CD4-positive, alpha-beta T cell treated with Interleukin-21 for 1 hour (primary cell): ENCODE data around the gene LONRF2.

ENCODE experiments used
- DNase-seq: peaks from one replicate; pipeline ENCODE4 v3.0.0-alpha.2; 2020

The LONRF2 gene

GRCh38 chr2:100299548-100299947 is 22.8 kb downstream of the LONRF2 start:
- DNase-seq = no peak

GRCh38 chr2:100297511-100297910 is 24.8 kb downstream of the LONRF2 start:
- no peak for DNase-seq

- DNase-seq = no peak
These were observed 28.2 kb downstream of the LONRF2 start for GRCh38 chr2:100294162-100294497.

- no peak for DNase-seq
These were observed 28.8 kb downstream of the LONRF2 start for GRCh38 chr2:100293341-100294161.

- no peak for DNase-seq
These were observed 30.2 kb downstream of the LONRF2 start for GRCh38 chr2:100292022-100292580.

GRCh38 chr2:100291152-100291970 is 30.9 kb downstream of the LONRF2 start:
- DNase-seq = peak; percentile 12

GRCh38 chr2:100290718-100291151 is 31.6 kb downstream of the LONRF2 start:
- no peak for DNase-seq

GRCh38 chr2:100289020-100289419 is 33.3 kb downstream of the LONRF2 start:
- DNase-seq = no peak

- no peak for DNase-seq
These were observed 36.0 kb downstream of the LONRF2 start for GRCh38 chr2:100286318-100286717.

- DNase-seq = no peak
These were observed 36.6 kb downstream of the LONRF2 start for GRCh38 chr2:100285691-100286090.

GRCh38 chr2:100285011-100285410 is 37.3 kb downstream of the LONRF2 start:
- DNase-seq = no peak

GRCh38 chr2:100283724-100284501 is 38.4 kb downstream of the LONRF2 start:
- DNase-seq = no peak

- no peak for DNase-seq
These were observed 40.5 kb downstream of the LONRF2 start for GRCh38 chr2:100281521-100282438.

- DNase-seq = no peak
These were observed 42.4 kb downstream of the LONRF2 start for GRCh38 chr2:100279586-100280534.

GRCh38 chr2:100278986-100279385 is 43.3 kb downstream of the LONRF2 start:
- no peak for DNase-seq

GRCh38 chr2:100278501-100278900 is 43.8 kb downstream of the LONRF2 start:
- DNase-seq = no peak

GRCh38 chr2:100277540-100278207 is 44.6 kb downstream of the LONRF2 start:
- no peak for DNase-seq

- DNase-seq = no peak
These were observed 45.6 kb downstream of the LONRF2 start for GRCh38 chr2:100276716-100277115.

- no peak for DNase-seq
These were observed 47.1 kb downstream of the LONRF2 start for GRCh38 chr2:100275200-100275589.

GRCh38 chr2:100274566-100275199 is 47.6 kb downstream of the LONRF2 start:
- no peak for DNase-seq
